OCI-LY3 (cell line): Measurements from ENCODE around the gene TMEM184C.

Source experiments
- CTCF ChIP-seq: fragments of 200-600, 300-600 bp; sonication (generic); IDR thresholded peaks from 2 replicates; pipeline ENCODE4 v1.5.1; 2014; ENCODE audit warnings: antibody characterized with exemption, low read length, low read depth
- EZH2phosphoT487 ChIP-seq: fragments of 200-600 bp; shearing (Covaris generic); IDR thresholded peaks from 2 replicates; pipeline ENCODE4 v1.6.1; 2018; ENCODE audit warnings: antibody characterized with exemption, mixed run types, low read depth

- TF ChIP-seq CTCF (no peak), EZH2phosphoT487 (no peak)
These were observed 22.2 kb downstream of the TMEM184C start for GRCh38 chr4:147639388-147639787.
